Measurements from ENCODE around the gene TRAK1.
"Not testable (repeated sequence)": the region's sequence is repeated elsewhere in the genome, so short reads cannot be mapped to it uniquely, and the experiment has no call there.

The TRAK1 gene

DNA sequence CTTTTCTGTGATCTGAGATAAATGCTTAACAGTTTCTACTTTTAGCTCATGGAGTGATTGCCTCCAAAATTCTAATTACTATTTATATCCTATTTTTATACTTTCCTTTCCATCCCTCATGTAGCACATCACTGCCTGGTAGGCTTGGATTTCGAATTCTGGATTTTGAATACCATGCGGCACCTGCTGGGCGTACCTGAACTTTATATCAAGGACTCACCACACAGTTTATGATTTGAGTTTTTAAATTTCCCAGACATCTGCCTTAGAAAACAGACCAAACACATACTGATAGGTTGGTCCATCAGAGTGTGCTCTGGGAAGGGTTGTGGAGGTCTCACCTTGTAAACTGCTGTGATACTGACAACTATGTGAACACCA lies 6.4 kb downstream of the TRAK1 start:
- H3K4me3 ChIP-seq (ENCODE audit: low read length): no peak overlapping the region
- TF ChIP-seq CTCF (conservative IDR thresholded peaks at IDR 0.05; ENCODE audit: low read depth, low read length): no peak
- DNase-seq (ENCODE audit: low read depth): no peak

DNA sequence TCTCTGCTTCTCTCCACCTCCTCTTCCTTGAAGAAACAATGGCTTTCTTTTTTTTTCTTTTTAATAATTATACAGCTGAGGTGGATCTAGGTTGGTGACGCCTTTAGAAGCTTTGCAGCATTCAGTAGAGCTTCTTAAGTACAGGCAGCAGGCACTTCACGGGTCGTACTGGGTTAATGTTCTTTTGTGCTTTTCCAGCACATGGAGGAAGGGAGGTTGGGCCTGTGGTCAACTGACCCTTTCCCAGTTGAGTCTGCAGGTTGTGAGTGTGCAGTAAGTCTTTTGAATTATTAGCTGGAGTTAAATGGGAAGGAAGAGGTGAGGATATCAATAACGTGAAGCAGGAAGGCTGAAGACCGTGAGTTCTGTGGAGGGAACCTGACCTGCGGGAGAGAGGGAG lies 7.0 kb downstream of the TRAK1 start:
- no peak for TF ChIP-seq CTCF (conservative IDR thresholded peaks at IDR 0.05; ENCODE audit: low read depth, low read length)
- DNase-seq (ENCODE audit: low read depth): no peak

GRCh38 chr3:42099020-42099765 lies 8.0 kb downstream of the TRAK1 start:
- no peak overlapping the region for H3K4me3 ChIP-seq (ENCODE audit: low read length)
- no peak for TF ChIP-seq CTCF (conservative IDR thresholded peaks at IDR 0.05; ENCODE audit: low read depth, low read length)
- no peak for DNase-seq (ENCODE audit: low read depth)

More for the DNA sequence above, 7.0 kb downstream of the TRAK1 start:
- H3K4me3 ChIP-seq (ENCODE audit: low read length): no peak overlapping the region

- no peak overlapping the region for H3K4me3 ChIP-seq (ENCODE audit: low read length)
These were observed 9.9 kb downstream of the TRAK1 start for GRCh38 chr3:42101048-42101447.

GRCh38 chr3:42101481-42101880 lies 10.3 kb downstream of the TRAK1 start:
- no peak for DNase-seq (ENCODE audit: low read depth)
- TF ChIP-seq CTCF (conservative IDR thresholded peaks at IDR 0.05; ENCODE audit: low read depth, low read length): no peak
- no peak overlapping the region for H3K4me3 ChIP-seq (ENCODE audit: low read length)

More at GRCh38 chr3:42101048-42101447, 9.9 kb downstream of the TRAK1 start:
- DNase-seq (ENCODE audit: low read depth): no peak
- TF ChIP-seq CTCF (conservative IDR thresholded peaks at IDR 0.05; ENCODE audit: low read depth, low read length): no peak

DNA sequence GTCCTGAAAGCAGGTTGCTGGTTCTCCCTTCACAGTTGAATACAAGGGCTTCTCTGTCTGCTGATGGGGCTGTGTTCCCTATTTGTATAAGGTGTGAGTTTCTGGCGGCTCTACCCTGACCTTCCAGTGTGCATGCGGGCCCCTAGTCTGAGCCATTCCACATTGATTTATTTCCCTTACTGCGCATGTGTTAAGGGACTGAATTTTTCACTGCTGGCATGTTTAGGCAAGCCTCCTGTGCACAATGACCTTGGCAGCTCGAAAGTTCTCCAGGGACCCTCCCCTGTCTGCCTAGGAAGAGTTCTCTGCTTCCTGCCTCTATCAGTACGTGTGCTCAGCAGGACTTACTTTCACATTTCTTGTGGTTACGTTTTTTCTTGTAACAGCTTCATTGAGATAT lies 11.4 kb downstream of the TRAK1 start:
- no peak for DNase-seq (ENCODE audit: low read depth)
- TF ChIP-seq CTCF (conservative IDR thresholded peaks at IDR 0.05; ENCODE audit: low read depth, low read length): no peak
- H3K4me3 ChIP-seq (ENCODE audit: low read length): no peak overlapping the region

DNA sequence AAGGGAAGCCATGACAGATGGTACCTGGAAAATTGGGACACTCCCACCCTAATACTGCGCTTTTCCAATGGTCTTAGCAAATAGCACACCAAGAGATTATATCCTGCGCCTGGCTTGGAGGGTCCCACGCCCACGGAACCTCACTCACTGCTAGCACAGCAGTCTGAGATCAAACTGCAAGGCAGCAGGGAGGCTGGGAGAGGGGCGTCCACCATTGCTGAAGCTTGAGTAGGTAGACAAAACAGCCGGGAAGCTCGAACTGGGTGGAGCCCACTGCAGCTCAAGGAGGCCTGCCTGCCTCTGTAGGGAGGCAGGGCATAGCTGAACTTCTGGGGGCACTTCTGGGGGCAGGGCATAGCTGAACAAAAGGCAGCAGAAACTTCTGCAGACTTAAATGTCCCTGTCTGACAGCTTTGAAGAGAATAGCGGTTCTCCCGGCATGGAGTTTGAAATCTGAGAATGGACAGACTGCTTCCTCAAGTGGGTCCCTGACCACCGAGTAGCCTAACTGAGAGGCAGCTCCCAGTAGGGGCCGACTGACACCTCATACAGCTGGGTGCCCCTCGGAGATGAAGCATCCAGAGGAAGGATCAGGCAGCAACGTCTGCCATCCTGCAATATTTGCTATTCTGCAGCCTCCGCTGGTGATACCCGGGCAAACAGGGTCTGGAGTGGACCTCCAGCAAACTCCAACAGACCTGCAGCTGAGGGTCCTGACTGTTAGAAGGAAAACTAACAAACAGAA lies 12.9 kb downstream of the TRAK1 start:
- H3K4me3 ChIP-seq (ENCODE audit: low read length); DNase-seq (ENCODE audit: low read depth): not testable (repeated sequence)

DNA sequence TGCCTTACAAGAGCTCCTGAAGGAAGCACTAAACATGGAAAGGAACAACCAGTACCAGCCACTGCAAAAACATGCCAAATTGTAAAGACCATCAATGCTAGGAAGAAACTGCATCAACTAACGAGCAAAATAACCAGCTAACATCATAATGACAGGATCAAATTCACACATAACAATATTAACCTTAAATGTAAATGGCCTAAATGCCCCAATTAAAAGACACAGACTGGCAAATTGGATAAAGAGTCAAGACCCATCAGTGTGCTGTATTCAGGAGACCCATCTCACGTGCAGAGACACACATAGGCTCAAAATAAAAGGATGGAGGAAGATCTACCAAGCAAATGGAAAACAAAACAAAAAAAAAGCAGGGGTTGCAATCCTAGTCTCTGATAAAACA lies 14.8 kb downstream of the TRAK1 start:
- DNase-seq (ENCODE audit: low read depth): not testable (repeated sequence)

More for the DNA sequence above, 14.8 kb downstream of the TRAK1 start:
- not testable (repeated sequence) for H3K4me3 ChIP-seq (ENCODE audit: low read length)

Data from retinal pigment epithelial cell (primary cell).